ENCODE data around the gene MAL.

The MAL gene

DNA sequence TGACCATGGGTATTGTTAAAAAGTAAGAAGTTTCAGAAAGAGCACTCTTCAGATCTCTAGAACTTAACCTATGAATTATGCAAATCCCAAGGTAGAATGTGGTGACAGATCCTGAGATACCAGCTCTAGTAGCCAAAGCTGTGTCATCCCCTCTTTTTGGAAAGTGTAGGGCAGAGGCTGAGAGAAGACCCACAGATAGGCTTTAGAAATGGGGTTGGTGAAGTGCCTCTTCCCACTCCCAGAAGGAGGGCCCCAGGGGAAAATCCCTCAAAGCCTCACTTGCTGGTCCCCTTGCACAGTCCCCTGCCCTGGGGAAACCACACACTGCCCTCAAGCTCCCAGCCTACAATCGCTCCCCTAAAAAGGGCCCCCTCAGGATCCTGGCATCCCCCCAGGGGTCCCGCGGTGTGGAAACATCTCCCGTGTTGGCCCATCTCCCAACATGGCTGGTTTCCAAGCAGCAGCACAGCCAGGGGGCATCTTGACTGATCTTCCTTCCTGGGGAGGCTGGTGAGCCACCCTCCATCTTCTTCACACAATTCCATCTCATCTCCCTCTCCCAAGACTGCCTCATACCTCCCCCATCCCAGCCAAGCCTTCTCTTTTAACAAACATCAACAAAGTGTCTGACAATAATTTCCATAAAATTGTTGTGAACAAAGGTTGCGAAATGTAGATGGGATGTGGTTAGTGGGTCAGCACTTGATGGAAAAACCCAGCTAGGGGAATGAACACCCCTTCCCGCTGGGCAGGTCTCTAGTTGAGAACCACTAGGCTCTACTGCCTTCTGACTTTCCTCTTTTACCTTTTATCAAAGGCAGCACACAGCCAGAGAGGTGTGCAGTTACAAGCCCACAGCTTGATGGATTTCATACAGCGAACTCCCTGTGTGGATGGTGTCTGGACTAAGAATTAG, 25.1 kb downstream of the MAL start:
- DNase-seq = no peak

GRCh38 chr2:95051626-95052025, 26.1 kb downstream of the MAL start:
- no peak for DNase-seq

- no peak for DNase-seq
These were observed 26.8 kb downstream of the MAL start for GRCh38 chr2:95052307-95052706.

- no peak for DNase-seq
These were observed 27.4 kb downstream of the MAL start for GRCh38 chr2:95052804-95053479.

GRCh38 chr2:95053543-95053942, 28.0 kb downstream of the MAL start:
- no peak for DNase-seq

GRCh38 chr2:95054016-95054415, 28.5 kb downstream of the MAL start:
- no peak for DNase-seq

DNA sequence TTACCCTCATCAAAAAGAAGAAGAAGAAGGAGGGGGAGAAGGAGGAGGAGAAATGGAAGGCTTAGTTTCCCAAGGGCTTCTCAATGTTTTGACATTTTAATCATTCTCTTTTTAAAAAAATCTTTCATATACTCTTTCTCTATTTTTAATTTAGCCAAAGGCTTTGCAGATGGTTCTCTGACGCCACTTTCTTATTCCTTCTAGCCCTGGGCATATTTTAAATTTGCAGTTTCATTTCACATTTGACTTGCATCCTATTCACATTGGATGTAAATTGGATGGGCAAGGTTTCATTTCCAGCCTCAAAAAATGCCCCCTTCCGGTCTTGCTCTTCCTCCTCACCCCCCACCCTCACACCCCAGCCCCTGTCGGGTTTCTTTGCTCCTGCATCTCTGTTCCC, 29.8 kb downstream of the MAL start:
- no peak for DNase-seq

GRCh38 chr2:95056044-95056443, 30.5 kb downstream of the MAL start:
- DNase-seq = no peak

- DNase-seq = no peak
These were observed 31.3 kb downstream of the MAL start for GRCh38 chr2:95056461-95057459.

DNA sequence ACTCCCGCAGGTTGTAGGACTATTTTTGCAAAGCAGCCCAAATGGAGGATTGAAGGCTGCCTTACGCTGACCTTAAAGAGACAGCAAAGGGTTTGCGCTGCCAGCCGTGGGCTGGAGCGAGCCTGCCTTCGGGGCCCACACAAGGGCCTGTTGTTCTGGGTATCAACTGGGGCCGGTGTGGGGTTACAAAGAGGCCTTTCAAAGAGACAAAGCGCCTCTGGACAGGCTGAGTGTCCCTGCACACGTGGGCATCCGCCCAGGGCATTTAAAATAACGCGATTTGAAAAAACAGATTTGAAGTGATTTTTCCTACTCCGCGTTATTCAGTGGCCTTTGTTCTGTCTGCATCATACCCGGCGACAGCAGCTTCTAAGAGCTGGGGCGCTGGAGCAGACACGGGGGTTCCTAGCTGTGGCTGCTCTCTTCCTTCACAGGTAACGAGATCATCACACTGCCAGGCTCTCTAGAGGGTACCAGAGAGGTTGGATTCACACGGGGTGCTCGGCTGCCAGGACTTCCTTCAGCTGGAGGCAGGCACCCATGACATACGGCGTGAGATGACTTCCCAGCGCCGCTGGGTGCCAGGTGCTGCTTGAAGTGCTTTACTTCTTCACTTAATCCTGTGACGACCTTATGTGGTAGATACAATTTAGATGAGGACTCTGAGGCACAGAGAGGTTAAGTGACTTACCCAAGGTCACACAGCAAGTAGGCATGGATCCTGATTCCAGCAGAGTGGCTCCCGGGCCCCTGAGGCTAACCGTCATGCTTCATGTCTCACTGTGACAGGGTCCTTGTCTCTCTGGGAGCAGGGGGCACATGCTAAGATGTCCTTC, 32.2 kb downstream of the MAL start:
- DNase-seq = no peak

- no peak for DNase-seq
These were observed 33.0 kb downstream of the MAL start for GRCh38 chr2:95058466-95058988.

DNA sequence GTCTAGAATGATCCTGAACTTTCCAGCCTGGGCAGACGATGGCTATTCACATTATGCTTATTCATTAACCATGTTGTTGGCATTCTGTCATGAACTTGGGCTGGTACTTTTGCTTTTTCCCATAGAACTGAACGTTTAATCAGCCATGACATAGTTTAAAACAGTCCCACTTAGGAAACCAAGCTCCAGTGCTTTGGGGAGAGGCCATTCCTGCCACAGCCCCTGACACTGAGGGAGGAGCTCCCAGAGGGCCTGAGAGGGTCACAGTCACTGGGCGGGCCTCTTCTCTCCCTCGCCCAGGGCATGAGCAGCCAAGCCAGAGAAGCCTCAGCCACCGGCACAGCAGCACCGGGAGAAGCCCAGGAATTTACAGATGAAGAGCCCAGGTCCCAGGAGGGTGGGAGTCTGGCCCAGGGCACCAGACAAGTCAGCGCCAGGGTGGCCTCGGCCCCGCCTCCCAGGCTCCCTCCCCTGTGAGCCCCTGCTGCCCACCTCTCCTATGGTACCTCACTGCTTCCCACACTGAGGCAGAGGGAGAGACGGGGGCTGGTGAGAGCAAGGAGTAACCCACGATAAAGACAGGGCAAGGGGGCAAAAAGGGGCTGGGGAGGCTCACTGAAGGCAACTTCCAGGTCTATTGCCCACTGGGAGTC, 33.6 kb downstream of the MAL start:
- DNase-seq = no peak

- DNase-seq = no peak
These were observed 34.3 kb downstream of the MAL start for GRCh38 chr2:95059656-95060370.

- DNase-seq = no peak
These were observed 35.1 kb downstream of the MAL start for GRCh38 chr2:95060446-95061118.

DNA sequence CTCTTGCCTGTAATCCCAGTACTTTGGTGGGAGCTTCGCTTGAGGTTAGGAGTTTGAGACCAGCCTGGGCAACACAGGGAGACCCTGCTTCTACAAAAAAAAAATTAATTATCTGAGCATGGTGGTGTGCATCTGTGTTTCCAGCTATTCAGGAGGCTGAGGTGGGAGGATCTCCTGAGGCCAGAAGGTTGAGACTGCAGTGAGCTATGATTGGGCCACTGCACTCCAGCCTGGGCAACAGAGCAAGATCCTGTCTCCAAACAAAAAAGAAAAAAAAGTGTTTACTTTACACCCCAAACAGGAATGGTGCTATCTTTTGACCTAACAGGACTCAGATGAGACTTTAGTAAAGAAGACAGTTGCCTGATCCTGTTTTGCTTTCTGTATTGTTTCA, 35.6 kb downstream of the MAL start:
- no peak for DNase-seq

DNA sequence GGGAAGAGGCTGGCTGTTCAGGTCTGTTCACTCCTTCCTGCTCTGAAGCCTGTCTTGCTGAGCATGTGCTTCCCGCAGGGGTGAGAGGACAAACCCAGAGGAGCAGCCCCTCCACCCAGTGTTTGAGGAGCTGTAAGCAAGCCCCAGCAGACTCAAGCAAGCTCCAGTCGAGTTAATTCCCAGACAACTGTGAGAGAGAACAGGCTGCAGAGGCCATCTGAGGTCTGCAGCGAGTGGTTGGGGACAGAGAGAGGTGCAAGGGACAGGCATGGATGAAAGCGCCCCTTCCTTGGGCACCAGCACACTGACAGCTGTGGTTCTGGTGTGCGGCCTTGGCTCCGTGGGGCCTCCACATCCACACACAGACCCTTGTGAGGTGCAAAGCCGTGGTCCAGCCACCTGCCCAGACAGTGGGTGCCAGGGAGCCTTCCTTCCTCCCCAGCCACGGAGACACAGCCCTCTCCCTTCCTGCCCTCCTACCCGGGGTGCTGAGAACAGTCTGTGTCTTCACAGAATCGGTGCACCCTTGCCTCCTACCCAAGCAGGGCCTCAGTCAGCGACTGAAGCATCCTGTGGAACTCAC, 36.2 kb downstream of the MAL start:
- no peak for DNase-seq

DNA sequence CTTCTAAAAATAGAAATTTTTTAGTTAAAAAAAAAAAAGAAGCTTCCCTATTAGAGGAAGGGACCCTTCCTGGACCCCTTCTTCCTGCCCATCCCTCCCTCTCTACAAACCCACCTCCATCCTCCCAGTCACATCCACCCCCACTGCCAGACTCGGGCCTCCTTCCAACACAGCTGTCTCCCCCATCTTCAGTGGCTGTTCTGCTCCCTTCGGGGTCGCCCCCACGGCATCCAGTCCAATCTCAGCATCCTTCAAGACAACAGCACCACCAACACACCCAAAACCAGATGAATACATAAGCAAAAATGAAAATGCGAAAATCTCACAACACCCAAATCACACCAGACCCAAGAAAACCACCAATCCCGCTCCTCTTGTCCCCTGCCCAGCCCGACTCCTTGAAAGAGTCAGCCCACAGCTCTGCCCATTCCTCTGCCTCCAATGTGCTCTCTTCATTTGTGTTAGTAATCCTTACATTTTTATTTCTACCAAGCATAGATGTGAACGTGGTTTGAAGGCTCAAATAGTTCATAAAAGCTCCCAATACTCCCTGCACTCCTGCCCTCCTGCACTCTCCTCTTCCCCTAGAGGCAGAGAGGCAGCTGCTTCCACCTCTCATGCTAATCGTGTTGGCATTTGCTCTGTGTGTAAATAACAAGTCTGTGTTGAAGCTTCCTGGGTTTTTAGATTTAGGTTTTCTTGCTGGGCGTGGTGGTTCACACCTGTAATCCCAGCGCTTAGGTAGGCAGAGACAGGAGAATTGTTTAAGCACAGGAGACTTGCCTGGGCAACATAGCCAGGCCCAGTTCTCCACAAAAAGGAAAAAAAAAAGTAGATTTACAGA, 37.0 kb downstream of the MAL start:
- peak; percentile 3 for DNase-seq

DNA sequence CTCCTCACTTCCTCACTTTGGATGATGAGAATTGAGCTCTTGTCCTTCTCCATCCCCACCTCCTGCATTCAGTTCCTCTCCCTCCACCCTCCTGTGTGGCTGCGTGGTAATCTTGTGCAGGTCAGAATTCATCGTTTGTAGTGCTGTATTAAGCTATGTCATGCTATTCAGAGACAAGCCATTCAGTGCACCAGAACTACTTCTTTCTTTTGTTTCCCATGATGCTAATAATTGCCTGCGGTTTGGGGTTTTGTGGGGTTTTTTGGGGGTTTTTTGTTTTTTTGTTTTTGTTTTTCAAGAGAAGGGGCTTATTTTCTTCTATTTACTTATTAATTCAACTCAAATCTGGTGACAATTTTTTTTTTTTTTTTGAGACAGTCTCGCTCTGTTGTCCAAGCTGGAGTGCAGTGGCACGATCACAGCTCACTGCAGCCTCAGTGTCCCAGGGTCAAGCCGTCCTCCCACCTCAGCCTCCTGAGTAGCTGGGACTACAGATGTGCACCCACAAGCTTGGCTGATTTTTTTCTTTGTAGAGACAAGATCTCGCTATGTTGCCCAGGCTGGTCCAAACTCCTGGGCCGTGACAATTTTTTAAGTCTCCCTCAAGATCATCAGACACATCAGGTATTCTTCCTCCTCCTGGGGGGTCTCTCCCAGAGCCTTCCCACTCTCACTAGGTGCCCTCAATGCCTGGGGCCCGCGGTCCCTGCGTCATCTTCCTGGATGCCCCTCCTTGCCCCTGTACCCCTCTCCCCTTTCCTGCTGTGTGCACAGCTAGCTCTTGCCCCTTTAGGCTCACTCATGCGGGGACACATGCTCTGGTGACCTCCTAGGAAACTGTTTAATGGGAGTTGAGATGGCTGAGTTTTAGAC, 37.8 kb downstream of the MAL start:
- no peak for DNase-seq
